Left ventricle myocardium superior (tissue), 1 donor: ENCODE data around the gene PABPN1L. TPM values are rescaled to one million over a fixed set of nuclear protein-coding genes. Genes with fewer than 3 reads are reported as not detected.

Source experiments
- ATAC-seq: fragments of 200-7000 bp; cut with Tn5 transposase; one replicate; pipeline ENCODE4 v1.9.1; 2020; ENCODE audit warnings: mild to moderate bottlenecking, moderate library complexity
- DNase-seq: peaks from one replicate; pipeline ENCODE4 v3.0.0-alpha.2; 2020
- intact Hi-C: fragments of 100-400 bp; cut with micrococcal nuclease; formaldehyde crosslinking; loops from one replicate; pipeline ENCODE4 v1.11.0; 2022
- total RNA-seq: library from RNA; stranded (reverse); fragmentation: NEBNext Ultra II Directional; extraction: Animal tissue kit (Norgen Biotek cat#: 25700); gene quantifications from one replicate; pipeline ENCODE4 v1.2.1, GENCODE V29; 2021
- donor health status: DM: no; HTN: yes; CAD: no; lungs with severe emphysema.

Gene PABPN1L
- total RNA-seq, 1 donor from 2014 or later, result not detected

GRCh38 chr16:88856122-88856827 lies 10.2 kb downstream of the PABPN1L start:
- peak; percentile 57 for DNase-seq
- peak; percentile 53 for ATAC-seq
- intact Hi-C loops, result no loop called here

GRCh38 chr16:88855736-88856121 lies 10.7 kb downstream of the PABPN1L start:
- intact Hi-C loops, result no loop called here
- ATAC-seq, result no peak
- no peak for DNase-seq

- ATAC-seq (no peak), DNase-seq (no peak)
- intact Hi-C loops, result no loop called here
Observed at GRCh38 chr16:88855176-88855575, 11.3 kb downstream of the PABPN1L start.

- ATAC-seq, result no peak
- DNase-seq, result no peak
- intact Hi-C loops, result no loop called here
Observed at GRCh38 chr16:88854306-88855111, 12.0 kb downstream of the PABPN1L start.

- ATAC-seq (no peak), DNase-seq (peak; percentile 47)
- intact Hi-C loops, result no loop called here
Observed at GRCh38 chr16:88853325-88853941, 13.0 kb downstream of the PABPN1L start.

GRCh38 chr16:88851616-88852015 lies 14.8 kb downstream of the PABPN1L start:
- no peak for ATAC-seq
- DNase-seq, result no peak
- intact Hi-C loops, result no loop called here

- DNase-seq (no peak), ATAC-seq (no peak)
- intact Hi-C loops, result no loop called here
Observed at GRCh38 chr16:88850531-88851199, 15.8 kb downstream of the PABPN1L start.

- intact Hi-C loops, result no loop called here
- ATAC-seq, result no peak
- DNase-seq, result no peak
Observed at GRCh38 chr16:88848557-88848956, 17.9 kb downstream of the PABPN1L start.

- DNase-seq (no peak), ATAC-seq (no peak)
- intact Hi-C loops, result no loop called here
Observed at GRCh38 chr16:88847654-88848053, 18.8 kb downstream of the PABPN1L start.

- DNase-seq (no peak), ATAC-seq (no peak)
- intact Hi-C loops, result no loop called here
Observed at GRCh38 chr16:88846088-88846487, 20.4 kb downstream of the PABPN1L start.

- intact Hi-C loops, result no loop called here
Observed at GRCh38 chr16:88844419-88845036, 21.9 kb downstream of the PABPN1L start.

GRCh38 chr16:88843256-88843655 lies 23.2 kb downstream of the PABPN1L start:
- DNase-seq (no peak), ATAC-seq (no peak)
- intact Hi-C loops, result no loop called here

More at GRCh38 chr16:88844419-88845036, 21.9 kb downstream of the PABPN1L start:
- no peak for DNase-seq
- ATAC-seq, result no peak

- intact Hi-C loops, result no loop called here
- no peak for DNase-seq
- ATAC-seq, result no peak
Observed at GRCh38 chr16:88842806-88843205, 23.7 kb downstream of the PABPN1L start.

- DNase-seq (no peak), ATAC-seq (no peak)
- intact Hi-C loops, result no loop called here
Observed at GRCh38 chr16:88842308-88842756, 24.1 kb downstream of the PABPN1L start.

GRCh38 chr16:88841521-88842307 lies 24.7 kb downstream of the PABPN1L start:
- intact Hi-C loops, result no loop called here
- ATAC-seq, result no peak

GRCh38 chr16:88840600-88841215 lies 25.8 kb downstream of the PABPN1L start:
- intact Hi-C loops, result no loop called here
- ATAC-seq, result no peak
- no peak for DNase-seq

More at GRCh38 chr16:88841521-88842307, 24.7 kb downstream of the PABPN1L start:
- DNase-seq, result no peak

- DNase-seq (no peak), ATAC-seq (no peak)
- intact Hi-C loops, result no loop called here
Observed at GRCh38 chr16:88839745-88840599, 26.5 kb downstream of the PABPN1L start.
